HCT116 (cell line): ENCODE data around the gene SPEM3. TPM values are rescaled to one million over a fixed set of nuclear protein-coding genes. Genes with fewer than 3 reads are reported as not detected.

Experiments used
- ATAC-seq: fragments of 200-7000 bp; cut with Tn5 transposase; 2 replicates; pipeline ENCODE4 v1.9.1; 2020; ENCODE audit warnings: mild to moderate bottlenecking, moderate library complexity
- BruUV-seq: library from RNA; stranded (reverse); fragments of 400-500 nt; replicated peaks from 2 replicates; lab custom pipeline; 2021; lab: Mats Ljungman, UMichigan
- CTCF ChIA-PET: fragments of 300-600 bp; sonication (Branson Sonifier 250); formaldehyde crosslinking; loops from one replicate; lab custom pipeline; 2021; ENCODE audit warnings: antibody characterized with exemption; lab: Charles Lee
- POLR2A ChIA-PET: fragments of 300-600, 350-600 bp; sonication (Branson Sonifier 250); formaldehyde crosslinking; loops from one replicate; lab custom pipeline; 2021; ENCODE audit warnings: antibody characterized with exemption; lab: Charles Lee
- RAD21 ChIA-PET, 2 experiments: fragments of 300-600 bp; sonication (Branson Sonifier 250); formaldehyde crosslinking; loops; one replicate each; lab custom pipeline; 2023; ENCODE audit warnings: low total read pairs in 2 of 2; ENCODE audit not compliant: uncharacterized antibody in 2 of 2, unreplicated experiment in 2 of 2, low non-redundant PET in 1 of 2; lab: Charles Lee
- DNase-seq: peaks from one replicate; pipeline ENCODE4 v3.0.0-alpha.2; 2010; ENCODE audit warnings: low read depth, low spot score
- H2AFZ ChIP-seq: fragments of 200-600 bp; shearing (Covaris generic), sonication (generic); 2 replicates; pipeline ENCODE4 v1.6.1; 2017; ENCODE audit warnings: low read depth, mixed run types, mixed read lengths, antibody characterized with exemption, low read length; ENCODE audit not compliant: poor library complexity, severe bottlenecking
- H3K27ac ChIP-seq: 2 replicates; pipeline ENCODE4 v1.5.1; 2012; ENCODE audit warnings: low read depth, low read length
- H3K27me3 ChIP-seq: fragments of 200-600 bp; sonication (generic); 2 replicates; pipeline ENCODE4 v1.6.1; 2016; ENCODE audit warnings: mixed run types, low read length, mixed read lengths; ENCODE audit not compliant: insufficient read depth
- H3K36me3 ChIP-seq, 2 experiments: fragments of 200-500 bp in 1 of 2; fragments of 200-600 bp in 1 of 2; sonication (Bioruptor generic) in 1 of 2; sonication (generic) in 1 of 2; 2 replicates each; pipeline versions ENCODE4 v1.5.1 to v1.6.1; 2014 to 2016; ENCODE audit warnings: low read length in 2 of 2, inconsistent platforms in 1 of 2, mixed read lengths in 1 of 2, mixed run types in 1 of 2; ENCODE audit not compliant: insufficient read depth in 2 of 2, control insufficient read depth in 1 of 2
- H3K4me1 ChIP-seq, 2 experiments: fragments of 200-600 bp in 1 of 2; sonication (generic) in 1 of 2; 2 replicates each; pipeline versions ENCODE4 v1.5.1 to v1.6.1; 2012 to 2017; ENCODE audit warnings: low read length in 2 of 2, inconsistent platforms in 1 of 2, mild to moderate bottlenecking in 1 of 2, mixed read lengths in 1 of 2, mixed run types in 1 of 2, moderate library complexity in 1 of 2; ENCODE audit not compliant: insufficient read depth in 2 of 2, control insufficient read depth in 1 of 2
- H3K4me2 ChIP-seq: fragments of 200-600 bp; sonication (generic); 2 replicates; pipeline ENCODE4 v1.6.1; 2017; ENCODE audit warnings: mixed run types, low read length, mixed read lengths
- H3K4me3 ChIP-seq, 2 experiments: fragments of 200-600 bp in 1 of 2; sonication (generic) in 1 of 2; replicated peaks in 1 of 2; 2 replicates each; pipeline ENCODE4 v1.5.1; 2011 to 2016; ENCODE audit warnings: low read length in 2 of 2, control low read depth in 1 of 2, low read depth in 1 of 2, mild to moderate bottlenecking in 1 of 2, mixed read lengths in 1 of 2, mixed run types in 1 of 2
- H3K79me2 ChIP-seq: fragments of 200-600 bp; sonication (generic); 2 replicates; pipeline ENCODE4 v1.6.1; 2017; ENCODE audit warnings: mild to moderate bottlenecking, mixed run types, low read length, moderate library complexity, mixed read lengths; ENCODE audit not compliant: insufficient read depth
- H3K9ac ChIP-seq: fragments of 200-600 bp; sonication (generic); 2 replicates; pipeline ENCODE4 v1.6.1; 2016; ENCODE audit warnings: low read length, mixed read lengths
- H3K9me2 ChIP-seq: fragments of 200-600 bp; sonication (generic), shearing (Covaris generic); 2 replicates; pipeline ENCODE4 v1.6.1; 2017; ENCODE audit warnings: mixed run types, mild to moderate bottlenecking, moderate library complexity; ENCODE audit not compliant: insufficient read depth
- H3K9me3 ChIP-seq, 2 experiments: fragments of 200-500 bp in 1 of 2; fragments of 200-600 bp in 1 of 2; sonication (Bioruptor generic) in 1 of 2; sonication (generic) in 1 of 2; 2 replicates each; pipeline ENCODE4 v1.6.1; 2014 to 2017; ENCODE audit warnings: low read length in 2 of 2, mixed read lengths in 2 of 2, inconsistent platforms in 1 of 2, low read depth in 1 of 2, mild to moderate bottlenecking in 1 of 2, mixed run types in 1 of 2, moderate library complexity in 1 of 2; ENCODE audit not compliant: control insufficient read depth in 1 of 2, insufficient read depth in 1 of 2
- H4K20me1 ChIP-seq: fragments of 200-600 bp; sonication (generic), shearing (Covaris generic); 2 replicates; pipeline ENCODE4 v1.6.1; 2017; ENCODE audit warnings: mixed run types, mild to moderate bottlenecking, moderate library complexity; ENCODE audit not compliant: insufficient read depth
- CBX3 ChIP-seq: IDR thresholded peaks from 2 replicates; pipeline ENCODE4 v1.6.1; 2012; ENCODE audit warnings: low read depth
- CEBPB ChIP-seq: IDR thresholded peaks from 2 replicates; pipeline ENCODE4 v1.6.1; 2012; ENCODE audit warnings: low read depth
- EGR1 ChIP-seq: IDR thresholded peaks from 2 replicates; pipeline ENCODE4 v1.6.1; 2012; ENCODE audit warnings: low read depth
- EZH2 ChIP-seq: fragments of 200-600 bp; sonication (generic); IDR thresholded peaks from 2 replicates; pipeline ENCODE4 v1.6.1; 2017; ENCODE audit warnings: antibody characterized with exemption, mixed run types
- EZH2phosphoT487 ChIP-seq: fragments of 200-600 bp; IDR thresholded peaks from 2 replicates; pipeline ENCODE4 v1.6.1; 2018; ENCODE audit warnings: antibody characterized with exemption, borderline replicate concordance
- JUND ChIP-seq: IDR thresholded peaks from 2 replicates; pipeline ENCODE4 v1.6.1; 2012
- RAD21 ChIP-seq: IDR thresholded peaks from 2 replicates; pipeline ENCODE4 v1.6.1; 2012; ENCODE audit warnings: low read depth, mild to moderate bottlenecking
- REST ChIP-seq: IDR thresholded peaks from 2 replicates; pipeline ENCODE4 v1.6.1; 2012; ENCODE audit warnings: low read depth
- SP1 ChIP-seq: IDR thresholded peaks from 2 replicates; pipeline ENCODE4 v1.6.1; 2012; ENCODE audit warnings: low read depth
- SRF ChIP-seq: IDR thresholded peaks from 2 replicates; pipeline ENCODE4 v1.6.1; 2012; ENCODE audit warnings: low read depth
- TCF7L2 ChIP-seq: IDR thresholded peaks from 2 replicates; pipeline ENCODE4 v1.7.0; 2011; ENCODE audit warnings: borderline replicate concordance, inconsistent platforms; ENCODE audit not compliant: insufficient read depth, insufficient read length; ENCODE audit errors: extremely low read depth
- ZBTB33 ChIP-seq: IDR thresholded peaks from 2 replicates; pipeline ENCODE4 v1.6.1; 2011; ENCODE audit warnings: mild to moderate bottlenecking, low read length, moderate library complexity; ENCODE audit not compliant: insufficient replicate concordance; ENCODE audit errors: extremely low read depth
- ZFX ChIP-seq: fragments of 450-650 bp; IDR thresholded peaks from 2 replicates; pipeline ENCODE4 v1.6.1; 2017
- ZNF274 ChIP-seq: fragments of 200-500 bp; sonication (Bioruptor generic); IDR thresholded peaks from 2 replicates; pipeline ENCODE4 v1.6.1; 2014; ENCODE audit warnings: mild to moderate bottlenecking, low read depth, low read length, inconsistent platforms
- intact Hi-C: fragments of 100-400 bp; cut with micrococcal nuclease; formaldehyde crosslinking; loops from 2 replicates; pipeline ENCODE4 v1.10.0; 2022
- total RNA-seq: library from RNA; stranded (reverse); gene quantifications from one replicate; pipeline ENCODE4 v1.2.1, GENCODE V29; 2021; ENCODE audit not compliant: unreplicated experiment

SPEM3 gene
- total RNA-seq, 1 experiment from 2014 or later: not detected

- TF ChIP-seq TCF7L2 (no peak), REST (no peak), EZH2phosphoT487 (no peak), JUND (no peak)
These were observed 3.3 kb upstream of the SPEM3 start, which contains the start of gene SPEM2 (continued) for GRCh38 chr17:7425316-7425715.

GRCh38 chr17:7425756-7426155 lies 2.9 kb upstream of the SPEM3 start:
- H3K79me2 ChIP-seq: no peaks in the 10 kb centered on the region
- DNase-seq: no peak
- intact Hi-C loops: no loop called here
- no peaks in the 10 kb centered on the region for H3K27me3 ChIP-seq
- no peak for ATAC-seq
- no peak overlapping the region for H3K4me2 ChIP-seq
- no peaks in the 10 kb centered on the region for H3K36me3 ChIP-seq
- no peaks in the 10 kb centered on the region for H3K9me3 ChIP-seq
- no peaks in the 10 kb centered on the region for H3K4me1 ChIP-seq
- ChIA-PET POLR2A (interaction anchor here (1.0 kb wide), 1 partner anchor 11 kb away, joined by 4 read pairs; no protein-coding TSS in a partner anchor), CTCF (no interaction called here), RAD21 (no interaction called here)
- H2AFZ ChIP-seq: no peak overlapping the region
- no peak overlapping the region for H3K9ac ChIP-seq
- H3K9me2 ChIP-seq: no peaks in the 10 kb centered on the region
- H3K27ac ChIP-seq: no peak overlapping the region
- BruUV-seq: no TSS peak
- no peak overlapping the region for H3K4me3 ChIP-seq
- H4K20me1 ChIP-seq: no peaks in the 10 kb centered on the region
- TF ChIP-seq EZH2 (no peak), CEBPB (no peak), REST (no peak), RAD21 (no peak), EGR1 (no peak), SP1 (no peak), CBX3 (no peak), ZFX (no peak), SRF (no peak), ZBTB33 (no peak), ZNF274 (no peak)
